Neural progenitor cell (in vitro differentiated cells): Measurements from ENCODE around the gene AKR1E2. TPM values are rescaled to one million over a fixed set of nuclear protein-coding genes. Genes with fewer than 3 reads are reported as not detected.

Experiments used
- DNase-seq: peaks from one replicate; pipeline ENCODE4 v3.0.0-alpha.2; 2016; ENCODE audit warnings: low spot score
- H2AFZ ChIP-seq: fragments of 200-600 bp; sonication (generic); replicated peaks from 2 replicates; pipeline ENCODE4 v1.6.1; 2016; ENCODE audit warnings: antibody characterized with exemption
- H3F3A ChIP-seq: fragments of 200-600 bp; sonication (generic); 2 replicates; pipeline ENCODE4 v1.6.1; 2016; ENCODE audit warnings: antibody characterized with exemption, low read depth
- H3K27ac ChIP-seq: fragments of 200-600 bp; sonication (generic); 2 replicates; pipeline ENCODE4 v1.5.1; 2016; ENCODE audit warnings: mild to moderate bottlenecking
- H3K27me3 ChIP-seq: fragments of 200-600 bp; sonication (generic); 2 replicates; pipeline ENCODE4 v1.6.1; 2016; ENCODE audit warnings: mild to moderate bottlenecking, moderate library complexity
- H3K36me3 ChIP-seq: fragments of 200-600 bp; sonication (generic); 2 replicates; pipeline ENCODE4 v1.5.1; 2016
- H3K4me1 ChIP-seq: fragments of 200-600 bp; sonication (generic); 2 replicates; pipeline ENCODE4 v1.6.1; 2016; ENCODE audit warnings: mixed run types
- H3K4me2 ChIP-seq: fragments of 200-600 bp; sonication (generic); 2 replicates; pipeline ENCODE4 v1.6.1; 2016
- H3K4me3 ChIP-seq: fragments of 200-600 bp; sonication (generic); 2 replicates; pipeline ENCODE4 v1.5.1; 2016
- H3K79me2 ChIP-seq: fragments of 200-600 bp; sonication (generic); 2 replicates; pipeline ENCODE4 v1.6.1; 2016; ENCODE audit warnings: low read depth
- H3K9ac ChIP-seq: fragments of 200-600 bp; sonication (generic); 2 replicates; pipeline ENCODE4 v1.6.1; 2016
- H3K9me3 ChIP-seq: fragments of 200-600 bp; sonication (generic); 2 replicates; pipeline ENCODE4 v1.5.1; 2016; ENCODE audit warnings: low read depth
- H4K20me1 ChIP-seq: fragments of 200-600 bp; sonication (generic); 2 replicates; pipeline ENCODE4 v1.6.1; 2016; ENCODE audit warnings: low read depth
- H3K27ac Mint-ChIP-seq: 3 replicates; pipeline ENCODE4 v1.8.0; 2021; ENCODE audit warnings: mixed read lengths
- H3K27me3 Mint-ChIP-seq: 2 replicates; pipeline ENCODE4 v1.8.0; 2022; ENCODE audit warnings: low read depth, mild to moderate bottlenecking, inconsistent platforms, moderate library complexity, mixed read lengths; ENCODE audit not compliant: insufficient read depth
- H3K36me3 Mint-ChIP-seq: 3 replicates; pipeline ENCODE4 v1.8.0; 2021; ENCODE audit warnings: mixed read lengths
- H3K4me1 Mint-ChIP-seq: 3 replicates; pipeline ENCODE4 v1.8.0; 2021; ENCODE audit warnings: mixed read lengths
- H3K4me3 Mint-ChIP-seq: 3 replicates; pipeline ENCODE4 v1.8.0; 2021; ENCODE audit warnings: mild to moderate bottlenecking, moderate library complexity, mixed read lengths
- H3K9me3 Mint-ChIP-seq: 3 replicates; pipeline ENCODE4 v1.8.0; 2020; ENCODE audit warnings: mixed read lengths
- CTCF ChIP-seq: fragments of 200-600 bp; sonication (generic); IDR thresholded peaks from 2 replicates; pipeline ENCODE4 v1.5.1; 2017; ENCODE audit warnings: antibody characterized with exemption, mild to moderate bottlenecking
- EZH2 ChIP-seq: fragments of 200-600 bp; sonication (generic); IDR thresholded peaks from 2 replicates; pipeline ENCODE4 v1.6.1; 2017; ENCODE audit warnings: antibody characterized with exemption, mild to moderate bottlenecking, moderate library complexity
- EZH2phosphoT487 ChIP-seq: fragments of 200-600 bp; sonication (generic); IDR thresholded peaks from 2 replicates; pipeline ENCODE4 v1.6.1; 2017; ENCODE audit warnings: antibody characterized with exemption
- total RNA-seq: library from RNA; depleted of rRNA; stranded (reverse); fragments of >200 nt; gene quantifications from 2 replicates; pipeline ENCODE4 v1.2.3, GENCODE V29; 2015; ENCODE audit warnings: low replicate concordance

The AKR1E2 gene
- total RNA-seq, 1 donor from 2014 or later: 3.4 TPM

- Mint-ChIP-seq H3K27me3 (no peaks in the 10 kb centered on the region), H3K36me3 (no peaks in the 10 kb centered on the region), H3K27ac (no peak overlapping the region), H3K4me3 (no peak overlapping the region), H3K4me1 (no peaks in the 10 kb centered on the region), H3K9me3 (peaks cover 3% of the 10 kb centered on the region)
- Histone ChIP-seq H3K36me3 (no peaks in the 10 kb centered on the region), H3K4me2 (no peak overlapping the region), H3K9me3 (no peaks in the 10 kb centered on the region), H3K27me3 (no peaks in the 10 kb centered on the region), H3K9ac (no peak overlapping the region), H3K4me1 (no peaks in the 10 kb centered on the region), H3K27ac (no peak overlapping the region), H3F3A (no peaks in the 10 kb centered on the region), H3K4me3 (no peak overlapping the region), H4K20me1 (no peaks in the 10 kb centered on the region), H2AFZ (no peak overlapping the region), H3K79me2 (no peaks in the 10 kb centered on the region)
- DNase-seq: no peak
- TF ChIP-seq EZH2: no peak
- no peak for TF ChIP-seq CTCF
- no peak for TF ChIP-seq EZH2phosphoT487
Observed at GRCh38 chr10:4892681-4893080, 66.7 kb downstream of the AKR1E2 start.

- no peaks in the 10 kb centered on the region for H3K4me1 Mint-ChIP-seq
- no peaks in the 10 kb centered on the region for H3K4me1 ChIP-seq
Observed at GRCh38 chr10:4894335-4894734, 68.3 kb downstream of the AKR1E2 start.

More at GRCh38 chr10:4894335-4894734, 68.3 kb downstream of the AKR1E2 start:
- no peak overlapping the region for H3K4me3 ChIP-seq
- no peak overlapping the region for H3K27ac ChIP-seq
- no peaks in the 10 kb centered on the region for H3F3A ChIP-seq
- H3K9me3 Mint-ChIP-seq: peaks cover 3% of the 10 kb centered on the region
- DNase-seq: no peak
- no peaks in the 10 kb centered on the region for H3K27me3 ChIP-seq
- no peaks in the 10 kb centered on the region for H3K36me3 ChIP-seq
- H3K27me3 Mint-ChIP-seq: no peaks in the 10 kb centered on the region
- no peaks in the 10 kb centered on the region for H3K9me3 ChIP-seq
- no peak overlapping the region for H2AFZ ChIP-seq
- no peak overlapping the region for H3K27ac Mint-ChIP-seq
- no peaks in the 10 kb centered on the region for H4K20me1 ChIP-seq
- no peaks in the 10 kb centered on the region for H3K79me2 ChIP-seq
- H3K4me2 ChIP-seq: no peak overlapping the region
- no peak for TF ChIP-seq EZH2phosphoT487
- TF ChIP-seq CTCF: no peak
- no peak for TF ChIP-seq EZH2
- H3K36me3 Mint-ChIP-seq: no peaks in the 10 kb centered on the region
- H3K9ac ChIP-seq: no peak overlapping the region
- H3K4me3 Mint-ChIP-seq: no peak overlapping the region

Other genes with a start within 250 kb of the AKR1E2 start
- gene AKR1C1, start 137.2 kb downstream of the AKR1E2 start, total RNA-seq: 2.9 and 3.7 TPM in 2 replicates
- gene AKR1C2, start 177.7 kb downstream of the AKR1E2 start, total RNA-seq: 1.8 and 4.7 TPM in 2 replicates